Uterus (tissue), 2 donors: ENCODE data around the gene SPR.

ENCODE experiments used
- POLR2A ChIP-seq, 2 donors: fragments of 450-650 bp; IDR thresholded peaks; one replicate each; pipeline ENCODE4 v1.6.1; 2016; ENCODE audit warnings: antibody characterized with exemption in 2 of 2, mild to moderate bottlenecking in 1 of 2, moderate library complexity in 1 of 2
- TF ChIP-seq, protein P1 (sequence below), 4 experiments: fragments of 200-600 bp in 2 of 4; fragments of 450-650 bp in 2 of 4; sonication (generic) in 2 of 4; IDR thresholded peaks; one replicate each; pipeline ENCODE4 v1.5.1; 2016 to 2019; ENCODE audit warnings: antibody characterized with exemption in 4 of 4, mild to moderate bottlenecking in 2 of 4, moderate library complexity in 1 of 4

DNA sequence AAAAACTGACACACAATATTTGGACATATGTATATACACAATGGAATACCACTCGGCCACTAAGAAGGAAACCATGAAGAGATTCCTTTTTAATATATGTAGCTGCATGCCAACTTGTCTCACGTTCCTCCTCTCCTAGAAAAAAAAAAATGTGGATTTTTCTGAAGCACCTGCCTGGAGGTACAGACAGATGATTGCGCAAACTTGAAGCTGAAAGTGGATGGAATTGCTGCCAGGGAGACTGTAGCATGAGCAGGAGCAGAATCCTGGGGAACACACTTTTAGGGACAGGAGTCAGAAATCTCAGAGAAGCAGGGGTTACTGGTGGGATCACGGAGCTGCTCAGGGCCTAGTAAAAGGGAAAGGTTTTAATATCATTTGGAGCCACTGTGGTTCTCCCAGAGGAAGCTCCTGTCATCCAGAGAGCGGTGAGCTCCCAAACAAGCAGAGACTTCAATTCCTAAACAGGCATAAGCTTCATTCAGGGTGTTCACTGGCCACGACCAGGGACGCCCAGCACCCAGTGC is 640 bp upstream of the SPR start:
- TF ChIP-seq, protein P1, sequence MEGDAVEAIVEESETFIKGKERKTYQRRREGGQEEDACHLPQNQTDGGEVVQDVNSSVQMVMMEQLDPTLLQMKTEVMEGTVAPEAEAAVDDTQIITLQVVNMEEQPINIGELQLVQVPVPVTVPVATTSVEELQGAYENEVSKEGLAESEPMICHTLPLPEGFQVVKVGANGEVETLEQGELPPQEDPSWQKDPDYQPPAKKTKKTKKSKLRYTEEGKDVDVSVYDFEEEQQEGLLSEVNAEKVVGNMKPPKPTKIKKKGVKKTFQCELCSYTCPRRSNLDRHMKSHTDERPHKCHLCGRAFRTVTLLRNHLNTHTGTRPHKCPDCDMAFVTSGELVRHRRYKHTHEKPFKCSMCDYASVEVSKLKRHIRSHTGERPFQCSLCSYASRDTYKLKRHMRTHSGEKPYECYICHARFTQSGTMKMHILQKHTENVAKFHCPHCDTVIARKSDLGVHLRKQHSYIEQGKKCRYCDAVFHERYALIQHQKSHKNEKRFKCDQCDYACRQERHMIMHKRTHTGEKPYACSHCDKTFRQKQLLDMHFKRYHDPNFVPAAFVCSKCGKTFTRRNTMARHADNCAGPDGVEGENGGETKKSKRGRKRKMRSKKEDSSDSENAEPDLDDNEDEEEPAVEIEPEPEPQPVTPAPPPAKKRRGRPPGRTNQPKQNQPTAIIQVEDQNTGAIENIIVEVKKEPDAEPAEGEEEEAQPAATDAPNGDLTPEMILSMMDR (IDR thresholded peaks at IDR 0.05), result no peak
- no peak for TF ChIP-seq POLR2A (IDR thresholded peaks at IDR 0.05)
